Brain microvascular endothelial cell (primary cell): ENCODE measurements around the gene HOOK2.
"Not testable (repeated sequence)": the region's sequence is repeated elsewhere in the genome, so short reads cannot be mapped to it uniquely, and the experiment has no call there.

Experiments used
- DNase-seq: peaks from one replicate; pipeline ENCODE4 v3.0.0-alpha.2; 2020
- H3K27ac ChIP-seq: fragments of 250-450 bp; sonication (Bioruptor Pico); 2 replicates; pipeline ENCODE4 v1.5.1; 2020; ENCODE audit warnings: mild to moderate bottlenecking, moderate library complexity
- H3K27me3 ChIP-seq: fragments of 250-450 bp; sonication (Bioruptor Pico); replicated peaks from 2 replicates; pipeline ENCODE4 v1.5.1; 2020; ENCODE audit warnings: mild to moderate bottlenecking
- H3K36me3 ChIP-seq: fragments of 250-450 bp; sonication (Bioruptor Pico); replicated peaks from 2 replicates; pipeline ENCODE4 v1.5.1; 2020; ENCODE audit warnings: mild to moderate bottlenecking
- H3K4me3 ChIP-seq: 2 replicates; pipeline ENCODE4 v1.5.1; 2011; ENCODE audit warnings: low read depth, mild to moderate bottlenecking, control low read depth, low read length, moderate library complexity
- CTCF ChIP-seq: IDR thresholded peaks from 2 replicates; pipeline ENCODE4 v1.5.1; 2011; ENCODE audit warnings: low read depth, mild to moderate bottlenecking, moderate library complexity, low read length, control low read depth, inconsistent platforms; ENCODE audit errors: missing control alignments
- in situ Hi-C: cut with HindIII; loops from 2 replicates; pipeline ENCODE4 v1.10.0; 2017; ENCODE audit warnings: low sequenced_read_pairs, low pct_ligation_motif_present

Gene HOOK2

DNA sequence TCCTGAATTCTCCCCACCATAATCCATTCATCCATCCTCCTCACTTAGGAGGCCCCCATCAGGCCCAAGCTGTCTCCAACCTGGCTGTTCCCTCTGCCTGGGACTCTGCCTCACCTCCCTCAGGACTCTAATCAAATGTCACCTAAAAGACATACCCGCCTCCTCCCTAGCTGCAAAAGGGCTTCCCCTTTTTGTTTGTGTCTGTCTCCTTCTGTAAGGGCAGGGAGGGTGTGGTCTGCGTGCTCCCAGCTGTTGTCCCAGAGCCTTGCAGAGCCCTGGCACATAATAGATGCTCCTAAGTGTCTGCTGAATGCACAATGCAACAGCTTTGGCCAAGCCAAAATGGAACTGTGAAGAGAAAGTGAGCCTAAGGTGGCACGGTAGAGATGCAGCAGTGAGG lies 45.3 kb downstream of the HOOK2 start:
- no peak for DNase-seq
- Histone ChIP-seq H3K27me3 (no peaks in the 10 kb centered on the region), H3K27ac (no peak overlapping the region), H3K36me3 (peaks cover 37% of the 10 kb centered on the region), H3K4me3 (no peak overlapping the region)
- no peak for TF ChIP-seq CTCF
- in situ Hi-C loops, result no loop called here

DNA sequence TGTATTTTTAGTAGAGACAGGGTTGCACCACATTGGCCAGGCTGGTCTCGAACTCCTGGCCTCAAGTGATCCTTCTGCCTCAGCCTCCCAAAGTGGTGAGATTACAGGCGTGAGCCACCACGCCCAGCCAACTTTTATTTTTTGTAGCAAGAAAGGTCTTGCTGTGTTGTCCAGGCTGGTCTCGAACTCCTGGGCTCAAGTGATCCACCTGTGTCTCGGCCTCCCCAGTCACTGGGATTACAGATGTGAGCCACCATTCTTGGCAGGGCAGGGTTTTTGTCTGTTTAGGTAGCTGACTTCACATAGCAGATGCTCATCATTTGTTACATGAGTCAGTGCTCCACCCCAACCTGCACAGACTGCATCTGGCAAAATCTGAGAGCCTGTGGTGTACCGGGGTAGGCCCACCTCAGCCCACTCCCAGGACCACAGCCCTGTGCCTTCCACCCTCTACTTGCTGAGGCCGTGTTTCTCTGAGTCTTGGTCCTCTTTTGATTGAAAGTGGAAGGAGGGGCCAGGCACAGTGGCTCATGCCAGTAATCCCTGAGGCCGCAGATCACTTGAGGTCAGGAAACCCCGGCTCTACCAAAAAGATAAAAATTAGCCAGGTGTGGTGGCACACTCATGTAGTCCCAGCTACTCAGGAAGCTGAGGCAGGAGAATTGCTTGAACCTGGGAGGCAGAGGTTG lies 47.5 kb downstream of the HOOK2 start:
- in situ Hi-C loops, result no loop called here
- H3K27me3 ChIP-seq, result no peaks in the 10 kb centered on the region

GRCh38 chr19:12726988-12727316 lies 48.4 kb downstream of the HOOK2 start:
- no peak for DNase-seq
- TF ChIP-seq CTCF, result no peak
- Histone ChIP-seq H3K27ac (no peak overlapping the region), H3K36me3 (peaks cover 37% of the 10 kb centered on the region), H3K4me3 (no peak overlapping the region), H3K27me3 (no peaks in the 10 kb centered on the region)
- in situ Hi-C loops, result no loop called here

More for the DNA sequence above, 47.5 kb downstream of the HOOK2 start:
- TF ChIP-seq CTCF, result no peak
- H3K4me3 ChIP-seq, result no peak overlapping the region
- no peak for DNase-seq
- H3K36me3 ChIP-seq, result peaks cover 37% of the 10 kb centered on the region
- no peak overlapping the region for H3K27ac ChIP-seq

DNA sequence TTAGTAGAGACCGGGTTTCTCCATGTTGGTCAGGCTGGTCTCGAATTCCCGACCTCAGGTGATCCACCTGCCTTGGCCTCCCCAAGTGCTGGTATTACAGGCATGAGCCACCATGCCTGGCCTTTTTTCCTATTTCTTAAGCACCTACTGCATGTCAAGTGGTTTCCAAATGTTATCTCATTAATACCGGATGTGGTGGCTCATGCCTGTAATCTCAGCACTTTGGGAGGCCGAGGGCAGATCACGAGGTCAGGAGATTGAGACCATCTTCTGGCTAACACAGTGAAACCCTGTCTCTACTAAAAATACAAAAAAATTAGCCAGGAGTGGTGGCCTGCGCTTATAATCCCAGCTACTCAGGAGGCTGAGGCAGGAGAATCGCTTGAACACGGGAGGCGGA lies 49.7 kb downstream of the HOOK2 start:
- DNase-seq, H3K27ac ChIP-seq, H3K27me3 ChIP-seq, H3K4me3 ChIP-seq, in situ Hi-C loops: not testable (repeated sequence)
- peaks cover 27% of the 10 kb centered on the region for H3K36me3 ChIP-seq

DNA sequence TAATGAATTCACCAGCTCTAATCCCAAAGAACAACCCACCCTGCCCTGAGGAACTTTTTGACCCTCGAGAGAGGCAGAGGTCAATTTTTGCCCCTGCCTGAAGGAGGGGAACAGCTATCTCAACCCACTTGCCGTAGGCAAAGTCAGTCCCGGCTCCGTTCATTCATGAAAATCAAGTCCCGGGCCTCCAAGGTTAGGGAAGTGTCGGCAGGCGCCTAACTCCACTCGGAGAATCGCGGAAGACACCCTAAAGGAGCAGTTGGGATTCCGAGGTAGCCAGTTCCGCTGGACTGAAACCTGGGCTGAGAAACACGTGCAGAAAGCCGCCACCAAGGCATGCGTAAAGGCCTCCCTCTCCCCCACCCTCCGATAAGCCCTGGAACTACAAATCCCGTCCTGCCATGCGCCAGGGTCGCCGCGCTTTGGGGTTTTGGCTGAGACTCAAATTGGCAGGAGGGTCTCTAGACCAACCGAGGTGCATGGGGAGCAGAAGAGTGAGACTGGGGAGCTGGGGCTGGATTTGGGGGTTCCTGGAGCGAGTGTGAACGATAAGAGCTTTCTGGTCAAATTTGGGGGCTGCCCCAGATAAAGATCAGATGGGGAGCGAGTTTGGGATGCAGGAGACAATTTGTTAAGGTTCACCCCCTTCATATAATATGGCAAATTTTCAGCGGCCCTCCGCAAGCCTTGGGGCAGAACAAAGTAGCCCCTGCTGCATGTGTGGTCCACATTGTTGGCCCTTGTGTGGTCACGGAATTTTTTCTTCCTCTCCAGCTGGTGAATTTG lies 51.5 kb downstream of the HOOK2 start, which contains the start of gene TNPO2:
TSS of gene TNPO2 (minus strand) at position 292 of the 786 bp plus-strand sequence. CDS start 2,955 bp downstream, outside the sequence.
- TF ChIP-seq CTCF, result no peak
- peak within 1 kb of the TSS; percentile 85 for H3K4me3 ChIP-seq
- in situ Hi-C loops, result no loop called here
- peak; percentile 52 for DNase-seq
- peak within 1 kb of the TSS; percentile 92 for H3K27ac ChIP-seq
- no peaks in the 10 kb centered on the region for H3K27me3 ChIP-seq
- peaks cover 14% of the 10 kb centered on the region for H3K36me3 ChIP-seq

GRCh38 chr19:12723381-12723640 lies 52.0 kb downstream of the HOOK2 start:
- TF ChIP-seq CTCF, result no peak
- peak overlapping the region; percentile 92 for H3K27ac ChIP-seq

More at GRCh38 chr19:12723381-12723640, 52.0 kb downstream of the HOOK2 start:
- no peak for DNase-seq
- Histone ChIP-seq H3K36me3 (peaks cover 14% of the 10 kb centered on the region), H3K4me3 (peak overlapping the region; percentile 85), H3K27me3 (no peaks in the 10 kb centered on the region)
- in situ Hi-C loops, result no loop called here
